ENCODE data around the gene SLC44A3.

Gene SLC44A3

GRCh38 chr1:94912263-94913184 is 92.4 kb downstream of the SLC44A3 start:
- no peak for DNase-seq

- DNase-seq = no peak
These were observed 97.1 kb downstream of the SLC44A3 start for GRCh38 chr1:94917251-94917650.

- DNase-seq = no peak
These were observed 99.3 kb downstream of the SLC44A3 start for GRCh38 chr1:94919241-94920030.

GRCh38 chr1:94920061-94920460 is 99.9 kb downstream of the SLC44A3 start:
- no peak for DNase-seq

GRCh38 chr1:94921977-94922376 is 101.8 kb downstream of the SLC44A3 start:
- no peak for DNase-seq

- DNase-seq = no peak
These were observed 102.7 kb downstream of the SLC44A3 start for GRCh38 chr1:94922761-94923331.

- DNase-seq = no peak
These were observed 104.8 kb downstream of the SLC44A3 start for GRCh38 chr1:94925004-94925403.

- no peak for DNase-seq
These were observed 105.5 kb downstream of the SLC44A3 start for GRCh38 chr1:94925561-94926125.

- DNase-seq = peak; percentile 41
These were observed 106.2 kb downstream of the SLC44A3 start for GRCh38 chr1:94926126-94926914.

- DNase-seq = peak; percentile 80
These were observed 106.8 kb downstream of the SLC44A3 start, which contains the start of gene CNN3 for GRCh38 chr1:94926915-94927404. CNN3 (minus strand) TSS chr1:94927110; CDS start chr1:94926894, 216 bp downstream.

GRCh38 chr1:94927405-94928175 is 107.4 kb downstream of the SLC44A3 start:
- DNase-seq = peak; percentile 12

- DNase-seq = no peak
These were observed 108.3 kb downstream of the SLC44A3 start for GRCh38 chr1:94928293-94928939.

GRCh38 chr1:94929351-94930217 is 109.4 kb downstream of the SLC44A3 start:
- DNase-seq = no peak

- DNase-seq = no peak
These were observed 111.2 kb downstream of the SLC44A3 start for GRCh38 chr1:94931254-94931841.

- DNase-seq = no peak
These were observed 114.4 kb downstream of the SLC44A3 start for GRCh38 chr1:94934551-94934950.

- DNase-seq = no peak
These were observed 114.9 kb downstream of the SLC44A3 start for GRCh38 chr1:94935034-94935433.

- DNase-seq = no peak
These were observed 115.3 kb downstream of the SLC44A3 start for GRCh38 chr1:94935476-94935875.

GRCh38 chr1:94936861-94937620 is 116.9 kb downstream of the SLC44A3 start:
- DNase-seq = no peak

Data from activated naive CD4-positive, alpha-beta T cell treated with anti-CD3 and anti-CD28 coated beads, Interleukin-2, amount 50 U/mL, for 16 hours (primary cell).